Activated CD4-positive, alpha-beta T cell treated with anti-CD3 and anti-CD28 coated beads for 48 hours (primary cell): ENCODE results near the gene CACNA1A.
A peak's percentile ranks its signal among the peaks of the same experiment; 100 is the strongest.

Source experiments
- DNase-seq: peaks from one replicate; pipeline ENCODE4 v3.0.0-alpha.2; 2020

CACNA1A gene

GRCh38 chr19:13301627-13302334 lies 204.5 kb downstream of the CACNA1A start:
- no peak for DNase-seq

GRCh38 chr19:13300421-13301030 lies 205.8 kb downstream of the CACNA1A start:
- DNase-seq, result no peak

- no peak for DNase-seq
Observed at GRCh38 chr19:13299838-13300237, 206.4 kb downstream of the CACNA1A start.

- no peak for DNase-seq
Observed at GRCh38 chr19:13298565-13299481, 207.5 kb downstream of the CACNA1A start.

- no peak for DNase-seq
Observed at GRCh38 chr19:13297023-13297422, 209.3 kb downstream of the CACNA1A start.

DNA sequence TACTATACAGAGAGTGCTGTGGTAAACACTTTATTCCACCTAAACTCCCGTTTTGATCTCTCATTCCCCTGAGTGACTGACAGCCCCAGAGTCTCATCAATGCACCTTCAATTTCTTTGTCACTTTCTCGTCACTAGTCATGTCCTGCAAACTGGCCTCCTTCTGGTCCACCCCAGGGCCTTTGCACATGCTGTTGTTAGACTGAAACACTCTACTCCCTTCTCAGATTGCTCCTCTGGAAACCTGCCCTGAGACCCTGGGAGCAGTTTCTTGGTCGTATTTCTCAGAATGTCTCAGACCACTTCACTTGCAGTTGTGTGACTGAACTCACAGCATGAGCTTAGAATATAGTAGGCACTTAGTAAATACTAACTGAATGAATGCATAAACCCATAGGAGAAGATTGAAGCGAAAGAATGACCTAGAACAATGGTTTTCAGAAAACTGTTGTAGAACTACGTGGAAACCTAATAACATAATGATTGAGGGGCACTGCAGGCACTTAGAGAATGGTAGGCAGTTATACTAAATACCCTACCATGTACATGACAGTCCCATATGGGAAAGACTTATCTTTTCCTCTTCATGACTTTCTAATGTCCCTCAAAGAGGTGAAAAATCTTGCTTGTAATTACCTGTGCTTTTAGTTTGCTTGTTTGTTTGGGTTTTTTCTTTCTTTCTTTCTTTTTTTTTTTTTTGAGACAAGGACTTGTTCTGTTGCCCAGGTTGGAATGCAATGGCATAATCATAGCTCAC lies 211.3 kb downstream of the CACNA1A start:
- DNase-seq, result no peak

DNA sequence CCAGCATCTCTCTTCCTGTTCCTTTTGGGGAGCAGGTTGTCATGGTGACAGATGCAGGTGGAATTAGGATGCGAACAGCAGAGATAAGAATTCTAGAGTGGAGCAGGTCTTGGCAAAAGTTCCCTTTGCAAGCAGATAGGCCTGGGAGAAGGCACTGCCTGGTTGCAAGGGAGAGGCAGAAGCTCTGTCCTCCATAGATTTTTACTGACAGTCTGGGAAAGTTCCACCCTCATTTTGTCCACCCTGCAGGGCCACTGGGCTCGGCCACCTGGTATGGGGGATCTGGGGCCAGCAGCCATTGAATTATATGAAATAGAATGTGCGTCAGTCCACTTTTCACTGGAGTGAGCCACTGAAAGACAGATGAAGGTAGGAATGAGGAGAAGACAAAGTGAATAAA lies 214.4 kb downstream of the CACNA1A start:
- no peak for DNase-seq

DNA sequence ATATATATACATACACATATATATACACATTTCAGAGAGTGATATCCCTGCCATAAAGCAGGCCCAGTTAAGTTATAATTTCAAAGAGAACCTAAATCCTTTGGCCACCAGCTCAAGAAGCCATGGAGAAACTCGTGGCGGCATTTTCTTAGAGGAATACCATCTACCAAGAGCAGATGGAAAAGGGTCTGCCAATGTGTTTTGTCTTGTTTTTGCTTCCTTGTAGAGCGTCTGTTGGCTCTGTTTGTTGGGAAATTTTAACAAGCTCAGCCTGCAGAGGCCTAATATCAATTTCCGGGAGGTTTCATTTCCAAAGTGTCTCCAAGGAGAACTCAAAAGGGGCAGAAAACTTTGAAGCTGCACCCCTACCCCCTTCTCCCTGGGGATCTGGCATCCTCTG lies 215.5 kb downstream of the CACNA1A start:
- DNase-seq, result no peak

- no peak for DNase-seq
Observed at GRCh38 chr19:13289295-13289694, 217.0 kb downstream of the CACNA1A start.

DNA sequence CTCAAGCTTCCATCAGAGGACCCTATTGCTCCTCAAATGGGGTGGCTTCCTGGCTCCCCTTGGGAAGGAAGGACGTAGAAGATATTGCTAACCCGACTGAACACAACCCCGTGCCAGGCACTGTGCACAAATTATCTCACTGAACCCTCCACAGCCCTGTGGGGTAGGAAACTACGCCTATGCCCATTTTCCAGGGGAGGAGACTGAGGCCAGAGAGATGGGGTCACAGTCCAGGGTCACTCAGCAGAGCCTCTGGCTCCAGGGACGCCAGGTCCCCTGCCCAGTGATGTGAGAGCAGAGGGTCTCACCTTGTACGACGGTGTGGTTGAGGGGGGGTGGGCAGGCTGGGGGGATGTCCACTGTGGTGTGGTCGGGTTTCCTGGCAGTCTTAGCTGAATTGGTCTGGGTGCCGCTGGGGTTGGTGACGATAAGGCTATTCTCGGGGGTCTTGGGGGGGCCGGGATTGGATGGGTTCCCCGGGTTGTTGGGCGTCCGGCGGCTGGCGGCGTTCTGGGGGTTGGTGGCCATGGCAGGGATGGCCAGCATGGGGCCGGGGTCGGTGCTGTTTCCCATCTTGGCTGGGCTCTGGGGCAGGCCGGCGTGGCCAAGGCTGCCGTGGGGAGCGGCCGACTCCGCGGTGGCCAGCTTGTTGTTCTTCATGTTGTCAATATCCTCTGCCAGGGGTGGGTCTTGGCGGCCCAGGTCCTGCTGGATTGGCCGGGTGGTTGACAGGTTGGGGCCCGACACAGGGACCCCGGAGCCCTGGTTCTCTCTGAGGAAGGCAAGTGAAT lies 219.9 kb downstream of the CACNA1A start:
- DNase-seq, result no peak

- no peak for DNase-seq
Observed at GRCh38 chr19:13284929-13285928, 221.1 kb downstream of the CACNA1A start.

DNA sequence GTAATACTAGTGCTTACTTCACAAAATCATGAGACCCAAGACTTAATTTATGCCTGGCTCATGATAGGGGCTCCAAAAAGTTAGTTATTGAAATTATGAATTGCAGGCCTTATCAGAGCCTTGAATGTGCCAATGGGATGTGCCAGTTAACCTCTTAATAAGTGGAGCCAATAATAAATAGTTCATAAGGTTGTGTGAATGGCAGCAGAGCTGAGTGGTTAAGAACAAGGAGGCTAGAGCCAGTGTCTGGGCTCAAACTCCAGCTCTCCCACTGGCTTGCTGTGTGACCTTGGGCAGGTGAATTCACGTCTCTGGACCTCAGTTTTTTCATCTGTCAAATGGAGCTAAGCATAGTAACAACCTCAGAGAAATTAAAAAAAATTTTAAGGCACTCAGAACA lies 222.4 kb downstream of the CACNA1A start:
- DNase-seq, result no peak

- DNase-seq, result no peak
Observed at GRCh38 chr19:13282486-13283065, 223.7 kb downstream of the CACNA1A start.

DNA sequence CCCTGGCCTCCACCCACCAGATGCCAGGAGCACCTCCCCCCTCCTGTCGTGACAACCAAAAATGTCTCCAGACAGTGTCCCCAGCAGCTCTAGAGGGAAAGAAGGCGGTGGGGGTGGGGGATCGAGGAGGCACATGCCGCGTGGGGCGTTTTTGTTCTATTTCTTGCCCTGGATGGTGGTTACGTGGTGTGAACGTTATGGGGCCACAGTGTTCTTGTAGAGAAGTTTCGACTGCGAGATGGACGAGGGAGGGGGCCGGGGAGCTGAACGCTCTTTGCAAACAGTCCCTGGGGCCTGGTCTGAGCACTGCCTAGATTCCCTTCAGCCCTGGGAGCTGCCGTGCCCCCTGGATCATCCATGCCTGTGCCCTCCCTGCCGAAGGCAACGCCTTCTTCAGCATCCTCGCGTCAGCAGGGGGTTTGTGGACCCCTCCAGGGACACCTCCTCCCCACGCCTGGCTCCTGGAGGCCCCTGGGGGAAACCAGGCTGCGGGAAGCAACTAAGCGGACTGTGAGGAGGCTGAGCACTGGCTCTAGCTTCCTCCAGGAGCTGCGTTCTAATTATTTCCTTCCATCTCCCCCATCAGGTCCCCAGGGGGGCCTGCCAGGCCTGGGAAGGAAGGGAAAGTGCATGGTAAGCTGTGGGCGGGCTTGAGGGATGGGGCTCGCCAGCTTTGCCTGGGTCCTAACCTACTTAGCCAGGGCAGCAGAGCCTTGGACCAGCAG lies 224.6 kb downstream of the CACNA1A start:
- DNase-seq, result no peak

GRCh38 chr19:13277104-13277809 lies 229.0 kb downstream of the CACNA1A start:
- DNase-seq, result peak; percentile 70

DNA sequence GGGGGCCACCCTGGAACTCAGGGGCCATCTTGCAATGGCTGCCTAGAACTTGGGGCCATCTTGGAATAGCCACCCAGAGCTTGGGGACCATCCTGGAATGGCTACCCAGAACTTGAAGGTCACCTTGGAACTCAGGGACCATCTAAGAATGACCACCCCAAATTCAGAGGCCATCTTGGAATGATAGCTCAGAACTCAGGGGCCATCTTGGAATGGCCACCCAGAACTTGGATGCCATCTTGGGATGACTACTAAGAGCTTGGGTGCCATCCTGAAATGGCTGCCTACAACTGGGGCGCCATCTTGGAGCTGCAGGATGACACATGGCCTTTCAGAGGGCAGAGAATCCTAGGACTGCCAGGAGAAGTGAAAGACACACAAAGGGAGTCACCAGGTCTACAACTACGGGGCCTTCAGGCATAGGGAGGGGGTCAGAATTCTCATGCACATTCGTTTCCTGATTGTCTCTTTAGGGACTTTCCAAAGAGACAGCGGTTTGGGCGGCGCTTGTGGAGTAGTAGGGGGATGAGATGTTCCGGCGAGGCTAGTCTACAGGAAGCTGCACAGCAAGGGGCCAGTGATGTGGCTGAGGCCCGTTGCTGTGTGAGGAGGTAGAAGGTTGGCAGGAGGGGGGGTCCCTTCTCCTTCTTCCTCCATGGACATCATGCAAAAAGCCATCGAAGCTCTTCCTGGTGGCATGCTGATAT lies 231.1 kb downstream of the CACNA1A start:
- DNase-seq, result no peak

GRCh38 chr19:13270514-13271105 lies 235.7 kb downstream of the CACNA1A start:
- no peak for DNase-seq

- DNase-seq, result no peak
Observed at GRCh38 chr19:13269348-13269747, 236.9 kb downstream of the CACNA1A start.
